IMR-90 (cell line): ENCODE measurements around the gene DPYD. TPM values are rescaled to one million over a fixed set of nuclear protein-coding genes. Genes with fewer than 3 reads are reported as not detected.

Source experiments
- ATAC-seq: fragments of 200-7000 bp; cut with Tn5 transposase; 2 replicates; pipeline ENCODE4 v1.9.1; 2020; ENCODE audit warnings: low read depth, mild to moderate bottlenecking, moderate library complexity
- BruUV-seq: library from RNA; stranded (reverse); fragments of 400-500 nt; replicated peaks from 2 replicates; lab custom pipeline; 2021; lab: Mats Ljungman, UMichigan
- CTCF ChIA-PET: fragments of 300-600 bp; formaldehyde crosslinking; extraction: SDS; loops from one replicate; lab custom pipeline; 2021; ENCODE audit warnings: antibody characterized with exemption; lab: Yijun Ruan, JAX
- POLR2A ChIA-PET: fragments of 300-600 bp; sonication (Branson Sonifier 250); formaldehyde crosslinking; loops from one replicate; lab custom pipeline; 2022; ENCODE audit warnings: antibody characterized with exemption; ENCODE audit not compliant: unreplicated experiment; lab: Charles Lee
- DNase-seq: peaks from one replicate; pipeline ENCODE4 v3.0.0; 2013
- H2AFZ ChIP-seq: replicated peaks from 2 replicates; pipeline ENCODE3; 2013; ENCODE audit warnings: low read length, mild to moderate bottlenecking; ENCODE audit not compliant: poor library complexity
- H2AK5ac ChIP-seq: 2 replicates; pipeline ENCODE4 v1.6.1; 2013; ENCODE audit warnings: low read depth, low read length, inconsistent platforms
- H2AK9ac ChIP-seq: replicated peaks from 2 replicates; pipeline ENCODE3; 2013; ENCODE audit warnings: mild to moderate bottlenecking, low read depth, low read length, moderate library complexity; ENCODE audit not compliant: poor library complexity
- H2BK120ac ChIP-seq: 2 replicates; pipeline ENCODE4 v1.6.1; 2013; ENCODE audit warnings: low read depth, low read length, inconsistent platforms
- H2BK15ac ChIP-seq: 3 replicates; pipeline ENCODE4 v1.6.1; 2013; ENCODE audit warnings: low read depth, low read length, inconsistent platforms
- H2BK20ac ChIP-seq: 2 replicates; pipeline ENCODE4 v1.6.1; 2013; ENCODE audit warnings: low read depth, mild to moderate bottlenecking, inconsistent platforms, low read length, moderate library complexity
- H2BK5ac ChIP-seq: 2 replicates; pipeline ENCODE4 v1.6.1; 2013; ENCODE audit warnings: mild to moderate bottlenecking, low read depth, low read length, inconsistent platforms; ENCODE audit not compliant: poor library complexity, severe bottlenecking
- H3K14ac ChIP-seq: replicated peaks from 2 replicates; pipeline ENCODE4 v1.6.1; 2013; ENCODE audit warnings: low read depth, low read length, inconsistent platforms
- H3K18ac ChIP-seq: 2 replicates; pipeline ENCODE4 v1.6.1; 2013; ENCODE audit warnings: low read depth, low read length, control low read depth
- H3K23ac ChIP-seq: 2 replicates; pipeline ENCODE4 v1.6.1; 2013; ENCODE audit warnings: low read depth, low read length, inconsistent platforms
- H3K27ac ChIP-seq: 2 replicates; pipeline ENCODE4 v1.5.1; 2013; ENCODE audit warnings: mild to moderate bottlenecking, control low read depth, low read length; ENCODE audit not compliant: insufficient read depth
- H3K27me3 ChIP-seq: 2 replicates; pipeline ENCODE4 v1.6.1; 2013; ENCODE audit warnings: low read length; ENCODE audit not compliant: control insufficient read depth, insufficient read depth
- H3K36me3 ChIP-seq: 2 replicates; pipeline ENCODE4 v1.6.1; 2013; ENCODE audit warnings: low read length, mixed read lengths; ENCODE audit not compliant: control insufficient read depth, insufficient read depth
- H3K4ac ChIP-seq: 2 replicates; pipeline ENCODE4 v1.6.1; 2013; ENCODE audit warnings: low read depth, low read length, inconsistent platforms
- H3K4me1 ChIP-seq: 2 replicates; pipeline ENCODE4 v1.6.1; 2013; ENCODE audit warnings: low read length, mixed read lengths; ENCODE audit not compliant: control insufficient read depth, insufficient read depth
- H3K4me2 ChIP-seq: 2 replicates; pipeline ENCODE4 v1.6.1; 2013; ENCODE audit warnings: low read depth, mild to moderate bottlenecking, control low read depth, low read length, moderate library complexity
- H3K4me3 ChIP-seq: 2 replicates; pipeline ENCODE4 v1.5.1; 2013; ENCODE audit warnings: low read depth, mild to moderate bottlenecking, control low read depth, low read length, moderate library complexity; ENCODE audit not compliant: insufficient read depth
- H3K56ac ChIP-seq: 2 replicates; pipeline ENCODE4 v1.6.1; 2013; ENCODE audit warnings: low read length, inconsistent platforms; ENCODE audit not compliant: insufficient read depth; ENCODE audit errors: extremely low read depth
- H3K79me1 ChIP-seq, 2 experiments: 2 replicates each; pipeline ENCODE4 v1.6.1; 2013; ENCODE audit warnings: low read length in 2 of 2, inconsistent platforms in 1 of 2, low read depth in 1 of 2
- H3K9ac ChIP-seq: 2 replicates; pipeline ENCODE4 v1.6.1; 2013; ENCODE audit warnings: low read depth, low read length, control low read depth
- H3K9me1 ChIP-seq: 2 replicates; pipeline ENCODE4 v1.6.1; 2013; ENCODE audit warnings: low read length, inconsistent platforms; ENCODE audit not compliant: insufficient read depth
- H3K9me3 ChIP-seq: 2 replicates; pipeline ENCODE4 v1.6.1; 2013; ENCODE audit warnings: low read length; ENCODE audit not compliant: control insufficient read depth, insufficient read depth
- H4K20me1 ChIP-seq: 2 replicates; pipeline ENCODE4 v1.6.1; 2013; ENCODE audit warnings: low read length, inconsistent platforms; ENCODE audit not compliant: insufficient read depth
- H4K5ac ChIP-seq: 2 replicates; pipeline ENCODE4 v1.6.1; 2013; ENCODE audit warnings: mild to moderate bottlenecking, low read depth, low read length, control low read depth
- H4K8ac ChIP-seq, 2 experiments: 2 replicates each; pipeline ENCODE4 v1.6.1; 2013; ENCODE audit warnings: low read depth in 2 of 2, low read length in 2 of 2, control low read depth in 1 of 2, inconsistent platforms in 1 of 2
- H4K91ac ChIP-seq: 2 replicates; pipeline ENCODE4 v1.6.1; 2013; ENCODE audit warnings: low read depth, low read length, inconsistent platforms; ENCODE audit not compliant: insufficient read depth
- CHD1 ChIP-seq: IDR thresholded peaks from 2 replicates; pipeline ENCODE4 v1.6.1; 2012; ENCODE audit warnings: low read depth, low read length, improper control_type of control experiment
- CTCF ChIP-seq: conservative IDR thresholded peaks from 2 replicates; pipeline ENCODE4 v1.5.1; 2012; ENCODE audit warnings: mild to moderate bottlenecking, low read depth, low read length, improper control_type of control experiment
- MAZ ChIP-seq: IDR thresholded peaks from 2 replicates; pipeline ENCODE4 v1.6.1; 2012; ENCODE audit warnings: low read depth, mild to moderate bottlenecking, low read length, improper control_type of control experiment, moderate library complexity, borderline replicate concordance
- MXI1 ChIP-seq: IDR thresholded peaks from 2 replicates; pipeline ENCODE4 v1.6.1; 2012; ENCODE audit warnings: low read depth, mild to moderate bottlenecking, low read length, moderate library complexity, borderline replicate concordance
- NFE2L2 ChIP-seq: fragments of 150-350 bp; IDR thresholded peaks from 2 replicates; pipeline ENCODE4 v1.6.1; 2016; ENCODE audit warnings: low read depth, mild to moderate bottlenecking, low read length
- POLR2A ChIP-seq: IDR thresholded peaks from 2 replicates; pipeline ENCODE4 v1.6.1; 2012; ENCODE audit warnings: mild to moderate bottlenecking, low read depth, low read length
- RAD21 ChIP-seq: IDR thresholded peaks from 2 replicates; pipeline ENCODE4 v1.6.1; 2012; ENCODE audit warnings: low read length, improper control_type of control experiment
- RFX5 ChIP-seq: IDR thresholded peaks from 2 replicates; pipeline ENCODE4 v1.8.0; 2012; ENCODE audit warnings: low read depth, mild to moderate bottlenecking, low read length, moderate library complexity
- SMC3 ChIP-seq: fragments of 150-350 bp; IDR thresholded peaks from 2 replicates; pipeline ENCODE4 v1.6.1; 2016; ENCODE audit warnings: low read depth, mild to moderate bottlenecking, antibody characterized with exemption, low read length, moderate library complexity
- WGBS, 2 experiments: methylation state at CpG; one replicate each; pipeline versions ENCODE4 v1.1.5 to v1.1.7; 2013; ENCODE audit warnings: missing lambda C conversion rate in 2 of 2; ENCODE audit not compliant: insufficient read length in 1 of 2; ENCODE audit errors: extremely low coverage in 2 of 2; 5-methylcytosine and 5-hydroxymethylcytosine counted together
- dilution Hi-C: fragments of 300-500 bp; cut with HindIII; formaldehyde crosslinking; loops from one replicate; pipeline ENCODE4 v1.14.3; 2018; ENCODE audit warnings: low sequenced_read_pairs; ENCODE audit not compliant: unreplicated experiment
- in situ Hi-C: fragments of 300-500 bp; cut with MboI; formaldehyde crosslinking; loops from 3 replicates; pipeline ENCODE4 v1.14.3; 2019; ENCODE audit warnings: low sequenced_read_pairs, inconsistent platforms, mixed read lengths
- intact Hi-C: fragments of 100-400 bp; cut with micrococcal nuclease; formaldehyde crosslinking; loops from 2 replicates; pipeline ENCODE4 v1.10.0; 2022
- polyA plus RNA-seq, 3 experiments: library from polyadenylated mRNA; depleted of rRNA; stranded (reverse); fragments of >200 nt; gene quantifications; 2 replicates each; pipeline ENCODE4 v1.2.3, GENCODE V29; 2012; ENCODE audit warnings: low replicate concordance in 1 of 3
- total RNA-seq: library from RNA; depleted of rRNA; stranded (reverse); fragments of >200 nt; gene quantifications from 2 replicates; pipeline ENCODE4 v1.2.3, GENCODE V29; 2012

The DPYD gene
- total and polyA plus RNA-seq, 2 of the 4 experiments (the other 2 are of a cell fraction): 9.3 to 47.3 TPM

GRCh38 chr1:97271916-97272788, 648.7 kb downstream of the DPYD start:
- Histone ChIP-seq H3K56ac (no peak overlapping the region), H3K9ac (no peak overlapping the region), H3K14ac (no peak overlapping the region), H2BK15ac (no peak overlapping the region), H3K23ac (no peak overlapping the region), H2BK120ac (no peak overlapping the region), H3K9me3 (no peaks in the 10 kb centered on the region; the same call in 1 of the 2 replicates), H2BK5ac (no peak overlapping the region), H3K4me1 (no peaks in the 10 kb centered on the region), H2AK5ac (no peak overlapping the region), H2BK20ac (no peak overlapping the region), H4K8ac (no peak overlapping the region), H3K4ac (no peak overlapping the region), H4K91ac (no peak overlapping the region), H3K79me1 (no peaks in the 10 kb centered on the region), H3K18ac (no peak overlapping the region), H3K36me3 (no peaks in the 10 kb centered on the region), H2AFZ (no peak overlapping the region), H3K4me3 (no peak overlapping the region), H4K5ac (no peak overlapping the region), H2AK9ac (no peak overlapping the region), H4K20me1 (no peaks in the 10 kb centered on the region), H3K4me2 (no peak overlapping the region), H3K9me1 (no peaks in the 10 kb centered on the region), H3K27me3 (no peaks in the 10 kb centered on the region), H3K27ac (no peak overlapping the region)
- ChIA-PET POLR2A (no interaction called here), CTCF (interaction anchor here (0.5 kb wide), 1 partner anchor 528 kb away, joined by 3 read pairs; no protein-coding TSS in a partner anchor)
- ATAC-seq (no peak), DNase-seq (no peak)
- dilution Hi-C loops: no loop called here
- in situ Hi-C loops: no loop called here
- TF ChIP-seq CHD1 (no peak), MXI1 (no peak), MAZ (no peak), POLR2A (no peak), RFX5 (no peak), SMC3 (no peak), CTCF (no peak), NFE2L2 (no peak), RAD21 (no peak)
- BruUV-seq: no TSS peak
- WGBS, 2 experiments: no CpG with 5 or more reads among the region's 6 CpGs
- intact Hi-C loops: no loop called here
